ENCODE data around the gene ARHGEF5. TPM values are rescaled to one million over a fixed set of nuclear protein-coding genes. Genes with fewer than 3 reads are reported as not detected.
A peak's percentile ranks its signal among the peaks of the same experiment; 100 is the strongest.
"Not testable (repeated sequence)": the region's sequence is repeated elsewhere in the genome, so short reads cannot be mapped to it uniquely, and the experiment has no call there.

Gene ARHGEF5
- total RNA-seq, 1 donor from 2014 or later, result 7.4 TPM

GRCh38 chr7:144384071-144384470 is 28.9 kb downstream of the ARHGEF5 start:
- DNase-seq, result no peak

DNA sequence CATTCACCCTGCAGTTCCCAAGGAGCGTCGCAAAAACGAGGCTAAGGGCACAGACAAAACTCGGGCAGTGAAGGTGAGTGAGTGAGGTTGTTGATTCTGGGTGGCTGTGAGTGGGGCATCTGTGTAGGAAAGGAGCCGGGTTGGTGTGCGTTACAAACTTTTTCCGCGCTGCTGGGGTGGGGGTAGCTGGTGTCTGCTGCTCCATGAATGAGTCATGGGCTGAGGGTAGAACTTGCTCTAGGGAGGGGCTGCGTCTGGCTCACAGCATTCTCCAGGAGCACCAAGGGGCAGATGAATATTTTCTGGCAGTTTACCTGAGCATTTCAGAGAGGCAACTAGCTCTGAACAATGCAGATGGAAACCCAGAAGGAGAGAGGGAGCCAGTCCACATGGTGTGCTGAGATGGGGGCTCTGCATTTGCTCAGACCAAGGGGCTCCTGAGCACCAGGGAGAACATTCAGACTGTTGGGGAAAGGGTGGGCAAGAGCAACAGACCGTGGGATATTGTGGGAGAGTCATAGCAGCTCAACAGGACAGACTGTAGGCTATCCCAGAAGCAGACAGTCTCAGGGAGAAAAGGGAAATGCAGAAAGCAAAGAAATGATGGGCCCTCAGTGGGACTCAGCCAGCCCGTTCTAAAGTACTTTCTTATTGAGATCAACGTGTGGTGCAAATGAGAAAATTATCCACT is 29.5 kb downstream of the ARHGEF5 start:
- DNase-seq, result no peak

DNA sequence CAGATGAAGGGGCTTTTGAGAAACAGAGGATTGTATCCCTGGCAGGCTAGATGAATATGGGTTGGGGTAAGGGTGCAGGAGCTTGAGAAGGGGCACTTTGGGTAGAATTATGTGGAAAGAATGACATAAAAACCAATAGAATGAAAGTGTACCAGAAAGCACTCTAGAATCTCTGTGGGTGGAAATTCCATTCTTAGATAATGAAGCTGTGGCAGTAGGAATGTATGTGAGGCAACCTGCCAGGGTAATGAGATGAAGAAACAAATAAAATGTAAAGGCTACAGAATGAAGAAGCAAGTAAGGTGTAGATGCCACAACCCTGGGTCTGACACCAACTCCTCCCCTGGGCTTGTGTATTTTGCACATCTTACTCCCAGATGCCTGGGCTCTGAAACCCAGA is 31.5 kb downstream of the ARHGEF5 start:
- no peak for DNase-seq

GRCh38 chr7:144388950-144389349 is 33.7 kb downstream of the ARHGEF5 start:
- no peak for DNase-seq

DNA sequence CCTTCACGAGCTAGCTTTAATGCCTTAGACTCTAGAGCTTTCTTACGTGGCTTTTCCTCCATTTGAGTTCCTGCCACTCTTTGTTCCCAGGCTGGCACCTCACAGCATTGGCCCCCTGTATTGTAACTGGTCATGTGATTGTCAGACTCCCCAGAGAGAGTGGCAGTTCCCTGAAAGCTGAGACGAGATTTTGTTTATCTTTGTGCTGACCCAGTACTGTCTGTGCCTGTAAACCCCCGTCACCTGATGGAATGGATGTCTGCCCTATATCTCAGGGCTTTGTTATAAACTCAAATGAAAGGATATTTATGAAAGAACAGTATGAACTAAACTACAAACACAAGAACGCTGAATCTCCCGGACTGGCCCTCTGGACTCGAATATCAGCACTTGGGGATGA is 35.3 kb downstream of the ARHGEF5 start:
- DNase-seq, result no peak

GRCh38 chr7:144391014-144391413 is 35.8 kb downstream of the ARHGEF5 start:
- no peak for DNase-seq

- peak; percentile 78 for DNase-seq
These were observed 36.6 kb downstream of the ARHGEF5 start for GRCh38 chr7:144391823-144392255.

GRCh38 chr7:144397086-144397485 is 41.9 kb downstream of the ARHGEF5 start:
- DNase-seq, result no peak

DNA sequence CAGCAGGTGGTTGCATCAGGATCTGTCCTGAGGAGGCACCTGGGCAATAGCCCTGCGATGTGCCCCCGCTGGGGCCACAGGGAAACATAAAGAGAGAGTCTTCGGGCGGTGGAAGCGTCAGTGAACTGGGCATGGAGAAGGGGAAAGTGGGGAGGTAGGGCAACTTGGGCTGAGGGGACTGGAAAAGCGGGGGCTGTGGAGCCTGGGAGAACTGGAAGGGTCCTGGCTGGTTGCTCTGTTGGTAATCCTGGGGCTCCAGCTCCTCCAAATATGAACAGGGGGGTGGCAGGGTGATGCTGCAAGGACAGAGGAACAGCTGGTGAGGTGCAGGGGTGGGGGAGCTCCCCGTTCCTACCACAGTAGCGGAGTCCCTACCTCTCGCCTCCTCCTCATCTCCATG is 43.1 kb downstream of the ARHGEF5 start:
- DNase-seq, result no peak

DNA sequence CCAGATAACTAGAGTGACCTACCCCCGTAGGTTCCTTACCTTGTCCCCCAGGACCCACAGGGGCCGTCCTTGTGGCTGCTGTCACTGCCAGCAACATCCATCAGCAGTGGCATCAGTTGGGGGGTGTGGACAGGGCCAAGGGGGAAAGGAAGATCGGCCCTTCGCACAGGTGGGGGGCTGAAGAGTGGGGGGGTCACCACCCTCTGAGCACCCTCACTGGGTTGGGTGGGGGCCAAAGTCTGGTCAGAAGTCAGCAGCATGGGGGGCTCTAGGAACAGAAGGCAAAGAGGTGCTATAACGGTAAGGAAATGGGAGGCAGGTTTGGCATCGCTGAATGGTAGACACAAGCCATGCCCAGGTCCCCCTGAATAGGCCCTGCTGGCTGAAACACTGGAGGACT is 43.7 kb downstream of the ARHGEF5 start:
- no peak for DNase-seq

GRCh38 chr7:144399946-144400345 is 44.7 kb downstream of the ARHGEF5 start:
- DNase-seq, result no peak

DNA sequence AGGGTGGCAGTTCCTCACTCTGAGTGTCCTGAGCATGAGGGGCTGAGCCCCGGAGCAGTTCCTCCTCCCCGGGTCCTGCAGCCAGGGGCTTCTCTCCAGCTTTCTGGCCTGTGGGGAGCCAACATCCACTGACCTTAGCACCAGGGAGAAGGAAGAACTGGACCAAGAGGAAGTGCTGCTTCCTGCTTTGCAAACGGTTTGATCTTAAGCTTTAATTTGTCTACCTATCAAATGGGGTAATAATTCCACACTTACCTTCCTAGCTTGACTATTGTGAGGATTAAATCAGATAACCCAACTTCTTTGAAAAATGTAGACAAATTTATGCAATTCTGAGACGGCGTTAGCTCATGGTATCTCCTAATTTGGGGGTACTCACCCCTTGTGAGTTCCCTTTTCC is 46.3 kb downstream of the ARHGEF5 start:
- no peak for DNase-seq

DNA sequence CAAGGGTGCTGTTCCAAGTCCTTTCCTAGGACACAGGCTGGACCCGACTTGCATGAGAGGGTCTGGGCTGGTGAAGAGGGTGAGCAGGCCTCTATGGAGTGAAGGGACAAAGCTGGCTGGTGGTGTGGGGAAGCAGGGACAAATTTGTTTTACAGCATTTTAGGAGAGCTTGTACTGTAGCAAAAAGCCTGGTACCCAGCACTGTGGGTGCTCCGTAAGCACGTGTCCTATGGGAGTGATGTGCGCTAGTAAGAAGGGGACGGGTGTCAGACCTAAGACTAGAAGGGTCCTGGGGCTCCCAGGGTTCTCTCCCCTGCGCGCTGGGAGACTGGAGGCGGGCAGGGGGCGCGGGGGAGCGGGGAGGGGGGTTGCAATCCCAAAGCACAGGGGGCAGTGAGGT is 47.9 kb downstream of the ARHGEF5 start:
- no peak for DNase-seq

GRCh38 chr7:144403649-144404061 is 48.5 kb downstream of the ARHGEF5 start, which contains the start of gene NOBOX:
NOBOX (minus strand) TSS chr7:144403693.
- DNase-seq, result no peak

- DNase-seq, result peak; percentile 25
These were observed 49.7 kb downstream of the ARHGEF5 start for GRCh38 chr7:144404946-144405345.

DNA sequence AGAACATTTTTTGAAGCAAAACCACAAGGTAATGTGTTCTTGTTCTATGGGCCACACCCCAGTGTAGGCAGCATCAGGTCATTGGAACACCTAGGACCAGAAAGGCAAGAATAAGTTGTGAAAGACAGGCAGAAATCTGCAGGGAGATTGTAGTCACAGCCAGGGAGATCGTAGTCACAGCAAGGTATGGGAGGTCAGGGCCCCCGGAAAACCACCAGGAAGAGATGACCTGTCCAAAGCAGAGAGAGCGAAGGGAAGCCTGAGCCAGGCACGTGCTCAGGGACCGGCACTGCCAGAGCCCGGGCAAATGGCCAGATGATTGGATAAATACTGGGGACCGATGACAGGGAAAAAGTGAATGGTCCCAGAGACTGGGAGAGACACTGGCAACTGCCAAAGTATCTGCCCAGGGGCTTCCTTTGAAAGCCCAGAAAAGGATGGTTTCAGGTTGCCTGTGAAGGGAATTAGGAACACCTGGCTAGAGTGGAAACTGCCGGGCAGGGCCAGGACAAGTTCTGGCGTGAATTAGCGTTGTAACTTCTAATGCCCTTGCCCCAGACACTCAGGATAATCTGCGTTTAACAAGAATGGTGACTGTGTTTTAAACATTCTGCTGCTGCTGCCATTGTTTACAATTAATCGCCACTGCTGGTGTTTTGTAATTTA is 52.2 kb downstream of the ARHGEF5 start:
- DNase-seq, result peak; percentile 36

- DNase-seq, result no peak
These were observed 52.9 kb downstream of the ARHGEF5 start for GRCh38 chr7:144408121-144408520.

GRCh38 chr7:144410441-144410840 is 55.2 kb downstream of the ARHGEF5 start:
- DNase-seq, result no peak

DNA sequence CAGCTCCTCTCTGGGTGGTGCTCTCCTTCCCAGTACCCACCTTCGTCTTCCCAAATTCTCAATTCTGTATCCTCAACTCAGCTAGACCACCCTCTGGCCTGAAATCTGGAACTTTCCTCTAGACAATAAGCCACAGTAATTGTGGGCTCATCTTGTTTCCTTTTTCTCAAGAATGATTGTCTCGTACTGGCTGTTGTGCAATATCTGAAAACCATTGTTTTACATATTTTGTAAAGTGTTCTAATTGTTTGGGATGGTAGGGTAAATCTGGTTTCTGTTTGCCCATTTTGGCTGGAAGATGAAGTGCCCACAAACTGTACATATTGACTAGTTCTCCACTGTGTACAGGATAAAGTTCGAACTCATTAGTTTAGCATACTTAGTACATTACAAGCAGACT is 59.6 kb downstream of the ARHGEF5 start:
- DNase-seq, result no peak

DNA sequence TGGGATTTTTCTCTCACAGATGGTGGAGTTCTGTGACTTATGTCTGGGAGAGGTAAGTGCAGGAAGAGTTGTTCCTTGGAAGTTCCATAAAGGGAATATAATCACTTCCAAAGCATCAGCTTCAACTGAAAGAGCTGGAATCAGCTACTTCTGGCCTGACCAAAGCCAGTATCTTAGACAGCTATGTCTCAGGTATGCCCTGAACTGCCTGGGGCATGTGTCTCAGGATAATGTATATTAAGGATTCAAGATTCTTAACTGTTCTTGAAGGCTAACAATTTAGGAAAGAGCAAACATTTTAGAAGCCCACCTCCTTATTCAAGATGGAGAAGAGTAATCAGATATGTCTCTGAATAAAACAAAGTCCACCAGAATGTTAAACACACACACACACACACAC is 60.7 kb downstream of the ARHGEF5 start:
- no peak for DNase-seq

GRCh38 chr7:144416341-144416740 is 61.1 kb downstream of the ARHGEF5 start:
- DNase-seq, result no peak

DNA sequence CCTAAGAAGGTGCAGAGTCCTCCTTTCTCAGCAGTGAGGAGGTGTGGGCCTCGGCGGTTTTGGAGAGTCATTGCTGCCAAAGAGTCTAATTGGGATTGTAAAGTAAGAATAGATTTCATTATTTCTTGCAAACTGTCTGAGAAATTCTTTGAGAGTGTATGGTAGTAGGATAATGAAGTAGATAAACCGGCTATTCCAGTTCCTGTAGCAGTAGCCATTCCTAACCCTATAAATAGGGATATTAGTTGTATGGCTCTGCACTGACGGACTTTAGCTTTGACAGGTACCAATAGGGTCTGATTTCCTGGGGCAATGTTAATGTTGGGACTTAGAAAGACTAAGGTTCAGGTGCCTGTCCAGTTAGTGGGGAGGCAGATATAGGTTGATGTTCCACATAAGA is 63.7 kb downstream of the ARHGEF5 start:
- not testable (repeated sequence) for DNase-seq

- not testable (repeated sequence) for DNase-seq
These were observed 72.3 kb downstream of the ARHGEF5 start for GRCh38 chr7:144427539-144427938.

DNA sequence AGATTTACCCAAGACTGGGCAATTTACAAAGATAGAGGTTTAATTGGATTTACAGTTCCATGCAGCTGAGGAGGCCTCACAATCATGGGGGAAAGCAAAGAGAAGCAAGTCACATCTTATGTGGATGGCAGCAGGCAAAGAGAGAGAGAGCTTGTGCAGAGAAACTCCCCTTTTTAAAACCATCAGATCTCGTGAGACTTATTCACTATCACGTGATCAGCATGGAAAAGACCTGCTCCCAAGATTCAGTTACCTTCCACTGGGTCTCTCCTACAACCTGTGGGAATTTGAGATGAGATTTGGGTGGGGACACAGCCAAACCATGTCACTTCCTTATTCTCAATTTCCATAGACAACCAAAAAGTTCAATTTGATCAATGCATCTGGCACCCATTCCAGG is 73.2 kb downstream of the ARHGEF5 start:
- DNase-seq, result no peak

All from tongue (tissue), 2 donors.